ENCODE results near the gene FAM229A. TPM values are rescaled to one million over a fixed set of nuclear protein-coding genes. Genes with fewer than 3 reads are reported as not detected.

The FAM229A gene
- polyA plus RNA-seq, 3 donors = 19.9 TPM; not detected in 2

- TF ChIP-seq CTCF (IDR thresholded peaks at IDR 0.05) = no peak
- peak overlapping the region in 2 of 3 experiments; percentile 70 to 76 for H3K4me3 ChIP-seq (replicated peaks in 1 of 3; ENCODE audit: low read depth in 2 of 3, low read length in 3 of 3)
- DNase-seq = no peak
- H3K9me3 Mint-ChIP-seq = peaks cover 0 to 6% (median 3%) of the 10 kb centered on the region in 7 donors
- WGBS (ENCODE audit: insufficient coverage) = 70% methylated on average over 5 of the region's 9 CpGs
- H3K4me2 ChIP-seq (replicated peaks; ENCODE audit: extremely low read depth, low read length, poor library complexity, severe bottlenecking) = peak overlapping the region; percentile 83
- intact Hi-C loops (cut with micrococcal nuclease) = loop anchor here (2.0 to 5.0 kb wide), 3 partner anchors 38 to 42 kb away; partner anchors contain the start of gene HDAC1 (in 1 of the 2)
- peaks cover 40 to 51% of the 10 kb centered on the region in 2 donors for H3K4me1 ChIP-seq (ENCODE audit: control insufficient read depth in 1 of 2, insufficient read depth in 2 of 2, low read length in 2 of 2)
- peaks cover 41 to 50% of the 10 kb centered on the region in 2 donors for H3K36me3 ChIP-seq (replicated peaks in 1 of 2; ENCODE audit: control insufficient read depth in 1 of 2, insufficient read depth in 2 of 2, low read length in 2 of 2)
- H3K27me3 ChIP-seq (ENCODE audit: control insufficient read depth in 2 of 2, insufficient read depth in 2 of 2, low read length in 2 of 2) = peaks cover 7 to 15% of the 10 kb centered on the region in 2 donors
- peaks cover 51% of the 10 kb centered on the region for H4K20me1 ChIP-seq (ENCODE audit: insufficient read depth, low read length)
- no peak overlapping the region for H3K27ac ChIP-seq (ENCODE audit: low read depth in 1 of 2, low read length in 2 of 2)
- no peak overlapping the region for H2AFZ ChIP-seq (ENCODE audit: insufficient read depth, low read depth, low read length, poor library complexity, severe bottlenecking)
- no peaks in the 10 kb centered on the region for H3K9me3 ChIP-seq (replicated peaks in 1 of 2; ENCODE audit: control insufficient read depth in 1 of 2, insufficient read depth in 1 of 2, low read length in 2 of 2)
- H3K79me2 ChIP-seq (ENCODE audit: insufficient read depth, low read length) = no peaks in the 10 kb centered on the region
- H3K36me3 Mint-ChIP-seq = peaks cover 55 to 66% of the 10 kb centered on the region in 2 donors
- H3K27ac Mint-ChIP-seq = no peak overlapping the region
- peak overlapping the region; percentile 86 to 93 for H3K4me3 Mint-ChIP-seq
- H3K27me3 Mint-ChIP-seq (ENCODE audit: low read depth in 3 of 3) = peaks cover 18 to 25% (median 25%) of the 10 kb centered on the region in 3 donors
- peak overlapping the region; percentile 87 for H3K9ac ChIP-seq (ENCODE audit: insufficient read depth, low read length, poor library complexity, severe bottlenecking)
- H3K4me1 Mint-ChIP-seq = peaks cover 42% of the 10 kb centered on the region
Measured at GRCh38 chr1:32334274-32334861, 27.9 kb downstream of the FAM229A start.

- peaks cover 0 to 6% (median 3%) of the 10 kb centered on the region in 7 donors for H3K9me3 Mint-ChIP-seq
- intact Hi-C loops (cut with micrococcal nuclease) = loop anchor here in 1 of 2 donors (5.0 kb wide), 1 partner anchor 39 kb away; no protein-coding TSS in a partner anchor
- H3K27ac ChIP-seq (ENCODE audit: low read depth in 1 of 2, low read length in 2 of 2) = no peak overlapping the region
Measured at GRCh38 chr1:32333251-32333963, 28.9 kb downstream of the FAM229A start.

More at GRCh38 chr1:32333251-32333963, 28.9 kb downstream of the FAM229A start:
- Histone ChIP-seq H3K36me3 (replicated peaks in 1 of 2; ENCODE audit: control insufficient read depth in 1 of 2, insufficient read depth in 2 of 2, low read length in 2 of 2) (peaks cover 50 to 59% of the 10 kb centered on the region in 2 donors), H3K4me2 (replicated peaks; ENCODE audit: extremely low read depth, low read length, poor library complexity, severe bottlenecking) (no peak overlapping the region), H3K27me3 (ENCODE audit: control insufficient read depth in 2 of 2, insufficient read depth in 2 of 2, low read length in 2 of 2) (peaks cover 7 to 15% of the 10 kb centered on the region in 2 donors), H3K9me3 (replicated peaks in 1 of 2; ENCODE audit: control insufficient read depth in 1 of 2, insufficient read depth in 1 of 2, low read length in 2 of 2) (no peaks in the 10 kb centered on the region), H4K20me1 (ENCODE audit: insufficient read depth, low read length) (peaks cover 55% of the 10 kb centered on the region), H2AFZ (ENCODE audit: insufficient read depth, low read depth, low read length, poor library complexity, severe bottlenecking) (no peak overlapping the region), H3K79me2 (ENCODE audit: insufficient read depth, low read length) (no peaks in the 10 kb centered on the region), H3K4me1 (ENCODE audit: control insufficient read depth in 1 of 2, insufficient read depth in 2 of 2, low read length in 2 of 2) (peaks cover 30 to 42% of the 10 kb centered on the region in 2 donors), H3K9ac (ENCODE audit: insufficient read depth, low read length, poor library complexity, severe bottlenecking) (no peak overlapping the region), H3K4me3 (replicated peaks in 1 of 3; ENCODE audit: low read depth in 2 of 3, low read length in 3 of 3) (no peak overlapping the region)
- TF ChIP-seq CTCF (IDR thresholded peaks at IDR 0.05) = no peak
- Mint-ChIP-seq H3K4me1 (peaks cover 32% of the 10 kb centered on the region), H3K27me3 (ENCODE audit: low read depth in 3 of 3) (peaks cover 15 to 22% (median 20%) of the 10 kb centered on the region in 3 donors), H3K27ac (no peak overlapping the region), H3K4me3 (no peak overlapping the region), H3K36me3 (peaks cover 60 to 66% of the 10 kb centered on the region in 2 donors)
- WGBS (ENCODE audit: insufficient coverage) = 86% methylated on average over 1 of the region's 3 CpGs
- DNase-seq = no peak

Measured in CD14-positive monocyte (primary cell).